ENCODE measurements around the gene MKNK2. TPM values are rescaled to one million over a fixed set of nuclear protein-coding genes. Genes with fewer than 3 reads are reported as not detected.

The MKNK2 gene
- total and polyA plus RNA-seq, 2 of the 13 experiments (the other 11 are each of a cell fraction or from before 2014, with no cell fraction given) = 44.9 to 112 TPM

- TF ChIP-seq SP2 (CRISPR knock-in tag; IDR thresholded peaks at IDR 0.05) = no peak
- peak; percentile 77 for TF ChIP-seq GABPB1 (CRISPR knock-in tag; IDR thresholded peaks at IDR 0.05)
- no peak for TF ChIP-seq GMEB1 (CRISPR knock-in tag; IDR thresholded peaks at IDR 0.05; ENCODE audit: borderline replicate concordance)
- 0 out of 2 replicates have a peak, but pooled peaks have one; percentile 21 for TF ChIP-seq SIN3A (IDR thresholded peaks at IDR 0.05; ENCODE audit: borderline replicate concordance, low read depth, low read length)
- TF ChIP-seq, protein P1, sequence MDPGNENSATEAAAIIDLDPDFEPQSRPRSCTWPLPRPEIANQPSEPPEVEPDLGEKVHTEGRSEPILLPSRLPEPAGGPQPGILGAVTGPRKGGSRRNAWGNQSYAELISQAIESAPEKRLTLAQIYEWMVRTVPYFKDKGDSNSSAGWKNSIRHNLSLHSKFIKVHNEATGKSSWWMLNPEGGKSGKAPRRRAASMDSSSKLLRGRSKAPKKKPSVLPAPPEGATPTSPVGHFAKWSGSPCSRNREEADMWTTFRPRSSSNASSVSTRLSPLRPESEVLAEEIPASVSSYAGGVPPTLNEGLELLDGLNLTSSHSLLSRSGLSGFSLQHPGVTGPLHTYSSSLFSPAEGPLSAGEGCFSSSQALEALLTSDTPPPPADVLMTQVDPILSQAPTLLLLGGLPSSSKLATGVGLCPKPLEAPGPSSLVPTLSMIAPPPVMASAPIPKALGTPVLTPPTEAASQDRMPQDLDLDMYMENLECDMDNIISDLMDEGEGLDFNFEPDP (CRISPR knock-in tag; conservative IDR thresholded peaks at IDR 0.05) = no peak
- TF ChIP-seq, protein P2, sequence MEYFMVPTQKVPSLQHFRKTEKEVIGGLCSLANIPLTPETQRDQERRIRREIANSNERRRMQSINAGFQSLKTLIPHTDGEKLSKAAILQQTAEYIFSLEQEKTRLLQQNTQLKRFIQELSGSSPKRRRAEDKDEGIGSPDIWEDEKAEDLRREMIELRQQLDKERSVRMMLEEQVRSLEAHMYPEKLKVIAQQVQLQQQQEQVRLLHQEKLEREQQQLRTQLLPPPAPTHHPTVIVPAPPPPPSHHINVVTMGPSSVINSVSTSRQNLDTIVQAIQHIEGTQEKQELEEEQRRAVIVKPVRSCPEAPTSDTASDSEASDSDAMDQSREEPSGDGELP (IDR thresholded peaks at IDR 0.05; ENCODE audit: borderline replicate concordance, low read depth) = peak; percentile 93; the same call in 1 of the 2 replicates
- no peak for TF ChIP-seq HDAC6 (IDR thresholded peaks at IDR 0.05; ENCODE audit: low read depth, low read length)
- no peak for TF ChIP-seq SNAI1 (CRISPR knock-in tag; IDR thresholded peaks at IDR 0.05; ENCODE audit: borderline replicate concordance)
- no peak for TF ChIP-seq ZNF598 (CRISPR knock-in tag; IDR thresholded peaks at IDR 0.05; ENCODE audit: borderline replicate concordance)
- TF ChIP-seq ZNF446 (CRISPR knock-in tag; IDR thresholded peaks at IDR 0.05) = no peak
- no peak for TF ChIP-seq IRX3 (CRISPR knock-in tag; IDR thresholded peaks at IDR 0.05; ENCODE audit: borderline replicate concordance, low read depth)
- TF ChIP-seq ZNF775 (CRISPR knock-in tag; IDR thresholded peaks at IDR 0.05; ENCODE audit: borderline replicate concordance) = no peak
- no peak for TF ChIP-seq REPIN1 (CRISPR knock-in tag; IDR thresholded peaks at IDR 0.05; ENCODE audit: borderline replicate concordance, low read depth)
- peak; percentile 24; the same call in 1 of the 2 replicates for TF ChIP-seq HDAC2 (CRISPR knock-in tag; IDR thresholded peaks at IDR 0.05)
- no peak for TF ChIP-seq ZNF841 (CRISPR knock-in tag; IDR thresholded peaks at IDR 0.05; ENCODE audit: borderline replicate concordance)
- TF ChIP-seq SP1 (IDR thresholded peaks at IDR 0.05) = no peak
- no peak for TF ChIP-seq SP1 (CRISPR knock-in tag; IDR thresholded peaks at IDR 0.05)
- TF ChIP-seq AGO2 (optimal IDR thresholded peaks at IDR 0.05; ENCODE audit: low read depth, low read length) = no peak
- no peak for TF ChIP-seq ZC3H13 (CRISPR knock-in tag; IDR thresholded peaks at IDR 0.05)
- no peak for TF ChIP-seq SNAPC4 (CRISPR knock-in tag; IDR thresholded peaks at IDR 0.05)
Observed at GRCh38 chr19:2055931-2056836, 5.1 kb upstream of the MKNK2 start (continued).

Data from HepG2 (cell line).